Gastrocnemius medialis (tissue), 4 donors: ENCODE results near the gene ADRB2.

Source experiments
- CTCF ChIP-seq, 5 experiments: fragments of 450-650 bp in 3 of 5; fragments of 200-600 bp in 2 of 5; sonication (generic) in 2 of 5; IDR thresholded peaks in 4 of 5; conservative IDR thresholded peaks in 1 of 5; 1 replicate in 4 of 5; 2 replicates in 1 of 5; pipeline ENCODE4 v1.5.1; 2016 to 2019; ENCODE audit warnings: antibody characterized with exemption in 5 of 5, mild to moderate bottlenecking in 3 of 5, moderate library complexity in 3 of 5
- POLR2A ChIP-seq, 2 donors: fragments of 450-650 bp; IDR thresholded peaks; one replicate each; pipeline ENCODE4 v1.6.1; 2017; ENCODE audit warnings: antibody characterized with exemption in 2 of 2, mild to moderate bottlenecking in 2 of 2, moderate library complexity in 2 of 2

DNA sequence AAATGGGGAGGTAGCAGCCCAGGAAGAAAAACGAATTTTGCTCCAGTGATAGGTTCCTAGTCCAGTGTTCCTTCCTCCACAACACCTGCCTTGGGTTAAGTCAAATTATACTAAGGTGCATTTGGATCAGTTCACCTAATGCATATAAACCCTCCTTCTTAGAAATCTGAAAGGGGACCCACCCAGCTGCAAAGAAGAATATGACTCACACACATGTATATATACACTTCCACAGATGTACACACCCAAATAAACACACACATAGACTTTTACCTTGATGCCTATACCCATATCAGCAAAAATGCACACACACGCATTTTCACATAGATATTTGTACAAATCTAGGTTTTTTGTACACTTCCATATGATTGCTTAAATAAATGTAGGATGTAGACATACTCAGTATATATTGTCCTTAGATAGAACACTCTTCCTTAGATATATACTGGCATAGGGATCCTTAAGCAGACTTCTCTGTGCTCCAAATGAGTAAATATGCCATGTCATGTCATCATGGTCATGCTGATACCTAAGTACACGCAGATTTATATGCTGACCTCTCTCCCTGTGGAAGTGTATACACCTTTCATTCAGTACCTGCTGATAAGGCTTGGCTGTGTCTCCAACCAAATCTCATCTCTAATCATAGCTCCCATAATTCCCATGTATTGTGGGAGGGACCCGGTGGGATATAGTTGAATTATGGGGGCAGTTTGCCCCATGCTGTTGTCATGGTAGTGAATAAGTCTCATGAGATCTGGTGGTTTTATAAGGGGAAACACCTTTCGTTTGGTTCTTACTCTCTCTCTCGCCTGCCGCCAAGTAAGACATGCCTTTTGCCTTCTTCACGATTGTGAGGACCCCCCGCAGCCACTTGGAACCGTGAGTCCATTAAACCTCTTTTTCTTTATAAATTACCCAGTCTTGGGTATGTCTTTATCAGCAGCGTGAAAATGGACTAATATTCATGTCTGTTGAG, 10.2 kb downstream of the ADRB2 start:
- TF ChIP-seq POLR2A (IDR thresholded peaks at IDR 0.05) (no peak), CTCF (IDR thresholded peaks at IDR 0.05 in 4 of 5, conservative IDR thresholded peaks at IDR 0.05 in 1 of 5) (no peak)
